GM21390 (cell line): Measurements from ENCODE around the gene FMN1.

Source experiments
- ATAC-seq: cut with Tn5 transposase; IDR thresholded peaks from one replicate; pipeline ENCODE4 v1.9.1; 2021; ENCODE audit not compliant: unreplicated experiment

The FMN1 gene

DNA sequence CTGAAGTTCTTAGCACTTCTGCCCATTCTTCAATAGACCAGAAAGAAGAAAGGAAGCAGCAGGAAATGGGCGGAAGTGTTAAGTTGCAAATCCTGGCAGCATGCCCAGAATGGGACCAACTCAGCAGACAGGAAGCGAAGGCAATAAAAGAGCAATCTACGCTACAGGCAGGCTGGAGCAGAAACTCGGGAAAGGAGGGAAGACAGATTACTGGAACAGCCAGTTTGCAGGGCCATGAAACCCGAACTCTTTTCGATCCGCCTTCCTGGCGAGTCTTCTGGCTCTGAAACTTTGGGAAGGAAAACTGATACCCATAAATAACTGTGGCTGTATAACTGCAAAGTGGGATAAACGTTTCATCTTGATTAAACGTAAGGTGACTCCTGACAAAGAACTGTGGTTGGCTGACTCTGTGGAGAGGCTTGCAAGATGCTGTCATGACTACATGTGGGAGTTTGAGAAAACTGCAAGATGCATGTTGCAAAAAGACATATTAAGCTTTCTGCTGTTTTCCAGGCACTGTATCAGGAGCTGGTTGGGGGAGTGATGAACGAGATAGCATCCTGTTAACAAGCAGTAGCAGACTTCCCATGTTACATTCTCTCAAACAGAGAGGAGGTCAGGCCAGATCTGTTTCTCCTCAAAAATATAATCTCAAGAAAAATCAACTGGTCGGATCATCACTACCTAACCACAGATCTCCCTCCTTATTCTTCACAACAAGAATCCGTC is 67.8 kb downstream of the FMN1 start:
- no peak for ATAC-seq

- no peak for ATAC-seq
Measured at GRCh38 chr15:33125894-33126537, 68.5 kb downstream of the FMN1 start.

DNA sequence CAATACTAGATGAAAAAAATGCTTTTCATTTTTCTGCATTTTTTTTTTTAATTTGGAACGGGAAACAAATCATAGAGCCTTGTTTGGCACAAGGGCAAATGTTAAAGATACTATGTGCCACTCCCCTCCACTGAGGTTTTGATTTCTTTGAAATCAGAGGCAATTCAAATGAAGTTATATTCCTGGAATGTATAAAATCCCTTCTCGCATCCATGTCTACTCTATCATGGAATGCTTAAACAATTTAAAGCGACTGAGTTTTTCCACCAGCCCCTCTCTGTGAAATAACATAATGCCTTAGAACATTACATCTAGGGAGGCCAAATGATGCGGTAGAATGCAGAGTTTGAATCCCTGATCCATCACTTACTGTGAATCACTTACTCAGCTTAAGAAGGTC is 69.7 kb downstream of the FMN1 start:
- ATAC-seq: no peak

DNA sequence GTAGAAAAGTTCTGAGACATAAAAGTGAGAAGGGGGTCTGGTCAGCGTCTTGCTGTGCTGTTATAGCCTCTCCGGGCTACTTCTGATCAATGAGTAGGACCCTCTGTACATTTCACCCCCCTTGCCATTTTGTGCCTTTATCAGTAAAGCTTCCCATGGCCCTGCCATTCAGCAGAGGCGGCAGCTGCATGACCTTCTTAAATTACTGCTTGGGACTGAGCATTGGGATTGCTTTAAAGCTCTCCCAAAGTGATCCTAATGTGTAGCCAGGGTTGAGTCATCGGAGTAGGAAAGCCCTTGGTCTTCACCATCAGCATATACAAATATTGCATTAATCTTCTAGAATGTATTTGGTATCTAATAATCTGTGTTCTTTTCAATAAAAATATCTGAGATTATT is 70.2 kb downstream of the FMN1 start:
- ATAC-seq: no peak

- no peak for ATAC-seq
Measured at GRCh38 chr15:33119865-33120264, 74.6 kb downstream of the FMN1 start.

DNA sequence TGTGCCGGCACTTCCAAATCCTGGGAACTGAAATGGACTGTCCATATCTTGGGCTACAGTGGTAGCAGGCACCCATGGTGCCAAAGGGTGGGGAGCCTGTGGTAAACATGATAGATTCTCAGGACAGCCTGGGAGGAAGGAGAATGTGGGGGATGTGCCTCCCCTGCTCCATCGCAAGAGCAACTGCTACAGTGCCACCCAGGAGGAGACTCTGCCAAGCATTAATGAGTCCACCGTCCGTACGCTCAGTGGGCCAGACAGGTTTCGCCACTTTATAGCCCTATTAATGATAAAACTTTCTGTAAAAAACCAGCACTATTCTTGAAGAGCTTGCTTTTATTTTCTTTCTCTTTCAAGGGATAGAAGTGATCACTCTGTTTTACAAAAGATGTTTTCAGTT is 75.2 kb downstream of the FMN1 start:
- ATAC-seq: no peak

DNA sequence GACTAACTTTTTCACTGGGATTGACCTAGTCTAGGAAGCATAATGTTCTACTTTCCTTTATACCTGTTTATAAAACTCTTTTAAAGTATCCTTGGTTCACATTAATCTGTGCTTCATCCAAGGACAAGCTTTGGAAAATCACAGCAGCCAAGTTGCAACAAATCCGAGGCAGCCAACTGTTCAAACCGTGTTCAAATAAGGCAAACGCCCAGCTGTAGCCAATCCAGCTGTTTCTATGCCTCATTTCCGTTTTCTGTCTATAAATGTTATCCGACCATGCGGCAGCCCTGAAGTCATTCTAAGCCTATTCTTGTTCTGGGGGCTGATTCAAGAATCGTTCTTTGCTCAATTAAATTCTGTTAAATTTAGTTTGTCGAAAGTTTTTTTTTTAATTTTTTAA is 78.3 kb downstream of the FMN1 start:
- no peak for ATAC-seq

- no peak for ATAC-seq
Measured at GRCh38 chr15:33115191-33115861, 79.2 kb downstream of the FMN1 start.

DNA sequence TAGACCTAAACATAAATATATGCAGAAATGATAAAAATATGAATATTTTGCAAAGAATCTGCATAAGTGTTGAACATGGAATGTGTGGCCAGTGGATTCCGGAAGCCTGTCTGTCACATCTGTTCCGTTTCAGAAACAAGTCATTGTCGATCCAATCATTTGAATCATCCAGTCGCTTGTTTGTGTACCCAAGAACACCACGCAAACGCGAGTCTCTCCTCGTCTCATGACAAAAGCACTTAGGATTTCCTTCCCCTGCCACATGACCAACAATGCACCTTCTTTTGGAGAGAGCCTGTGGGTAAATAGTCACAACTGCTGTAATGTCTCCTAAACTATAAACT is 80.2 kb downstream of the FMN1 start:
- ATAC-seq: no peak

DNA sequence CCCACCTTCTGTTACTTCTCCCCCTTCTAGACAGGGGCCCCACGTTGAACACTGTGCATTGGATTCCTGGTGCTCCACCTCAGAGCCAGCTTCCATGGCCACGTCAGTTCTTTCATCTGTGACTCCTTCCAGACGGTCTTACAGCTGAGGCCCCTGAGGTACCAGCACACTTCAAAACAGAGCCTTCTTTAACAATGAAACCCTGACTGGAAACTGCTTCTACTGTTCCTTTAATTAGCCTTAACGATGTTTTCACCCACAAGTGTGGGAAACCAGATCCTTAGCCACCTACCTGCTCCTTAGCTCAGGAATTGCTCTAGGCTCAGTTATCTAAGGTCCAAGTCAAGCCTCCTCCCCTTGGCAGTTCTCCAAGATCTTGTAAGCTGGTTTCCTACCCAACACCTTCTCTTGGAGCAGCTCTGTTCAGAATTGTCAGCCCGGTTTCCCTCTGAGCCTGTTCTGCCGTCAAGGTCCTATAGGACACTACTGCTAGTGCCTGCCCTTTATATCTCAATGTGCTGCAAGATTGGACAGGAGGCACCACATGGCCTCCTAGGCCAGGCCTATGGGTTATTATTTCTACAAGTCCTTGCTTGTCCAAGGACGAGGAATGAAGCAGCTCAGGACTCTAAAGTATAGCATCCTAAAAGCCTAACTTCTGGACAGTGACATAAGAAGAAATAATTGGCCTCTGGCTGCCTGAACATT is 80.7 kb downstream of the FMN1 start:
- ATAC-seq: no peak

DNA sequence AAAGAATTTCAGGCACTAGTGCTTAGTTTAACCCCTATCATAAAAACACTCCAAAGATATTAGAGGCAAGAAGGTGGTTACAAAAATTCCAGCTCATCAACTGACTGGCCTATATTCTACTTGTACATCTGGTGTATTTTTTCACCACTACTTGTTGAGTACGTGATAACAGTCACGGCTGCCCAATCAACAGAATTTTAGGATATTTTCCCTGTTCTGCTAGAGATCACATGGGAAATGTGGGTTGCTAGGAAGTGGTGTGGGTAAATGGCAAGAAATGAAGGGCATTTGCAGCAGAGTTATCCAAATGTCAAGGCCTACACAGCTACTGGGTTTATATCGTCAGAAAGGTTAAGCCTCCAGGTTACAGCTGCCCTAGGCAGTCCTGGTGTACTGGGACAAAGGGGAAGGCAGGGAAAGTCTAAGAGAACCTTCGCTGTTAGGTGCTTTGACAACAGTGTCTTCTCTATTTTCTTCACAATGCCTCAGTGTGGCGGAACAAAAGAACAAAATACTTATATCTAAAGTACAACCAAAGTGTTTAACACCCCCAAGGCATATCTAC is 81.9 kb downstream of the FMN1 start:
- no peak for ATAC-seq

GRCh38 chr15:33111041-33111451 is 83.5 kb downstream of the FMN1 start:
- no peak for ATAC-seq

DNA sequence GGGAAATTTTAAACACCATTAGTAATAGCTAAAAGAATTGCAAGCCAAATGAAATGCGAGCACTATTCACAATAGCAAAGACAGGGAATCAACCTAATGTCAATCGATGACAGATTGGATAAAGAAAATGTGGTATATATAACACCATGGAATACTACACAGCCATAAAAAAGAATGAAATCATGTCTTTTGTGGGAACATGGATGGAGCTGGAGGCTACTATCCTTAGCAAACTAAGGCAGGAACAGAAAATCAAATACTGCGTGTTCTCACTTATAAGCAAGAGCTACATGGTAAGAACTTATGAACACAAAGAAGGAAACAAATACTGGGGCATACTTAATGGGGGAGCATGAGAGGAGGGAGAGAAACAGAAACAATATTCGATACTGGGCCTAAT is 85.2 kb downstream of the FMN1 start:
- ATAC-seq: no peak

DNA sequence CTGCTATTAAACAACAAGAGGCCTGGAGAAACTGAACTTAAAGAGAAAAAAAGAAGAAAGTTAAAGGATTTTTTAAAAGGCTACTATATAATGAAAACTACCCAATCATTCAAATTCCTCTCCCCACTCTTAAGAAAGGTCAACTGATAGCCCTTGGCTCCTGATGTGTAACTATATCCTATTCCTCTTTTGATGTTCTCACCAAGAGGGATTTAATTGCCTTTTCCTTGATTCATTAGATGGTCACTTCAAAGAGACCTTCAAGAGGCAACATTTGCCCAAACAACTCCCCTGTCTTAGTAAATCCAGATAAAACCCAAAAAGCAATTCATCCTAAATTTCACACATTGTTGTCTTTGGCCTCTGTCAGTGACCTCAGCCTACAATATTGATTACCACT is 86.0 kb downstream of the FMN1 start:
- no peak for ATAC-seq

DNA sequence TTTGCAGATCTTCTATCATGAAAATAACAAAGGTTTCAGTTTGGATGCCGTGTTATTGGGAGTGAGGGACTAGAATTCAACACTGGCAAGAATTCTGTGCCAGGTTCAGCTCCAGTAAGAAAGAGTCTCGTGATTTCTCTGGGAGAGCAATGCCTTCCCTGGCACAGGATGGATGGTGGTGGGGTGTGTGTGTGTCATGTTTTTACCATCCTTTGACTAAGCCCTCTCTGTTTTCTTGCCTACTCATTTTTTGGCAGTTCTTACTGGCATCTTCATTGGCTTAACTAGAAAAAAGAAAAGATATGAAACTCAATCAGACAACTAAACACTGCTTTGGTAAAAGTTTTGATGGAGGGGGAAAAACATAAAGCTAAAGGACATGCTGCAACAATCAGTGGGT is 86.6 kb downstream of the FMN1 start:
- no peak for ATAC-seq

- ATAC-seq: no peak
Measured at GRCh38 chr15:33104212-33104611, 90.3 kb downstream of the FMN1 start.

- ATAC-seq: no peak
Measured at GRCh38 chr15:33101036-33101435, 93.5 kb downstream of the FMN1 start.

GRCh38 chr15:33100314-33100713 is 94.2 kb downstream of the FMN1 start:
- ATAC-seq: no peak

GRCh38 chr15:33099739-33100138 is 94.8 kb downstream of the FMN1 start:
- no peak for ATAC-seq

GRCh38 chr15:33099213-33099612 is 95.3 kb downstream of the FMN1 start:
- no peak for ATAC-seq
